Adrenal gland (tissue), 12 donors: ENCODE measurements around the gene WDFY4. TPM values are rescaled to one million over a fixed set of nuclear protein-coding genes. Genes with fewer than 3 reads are reported as not detected.

ENCODE experiments used
- DNase-seq, 7 donors: peaks; one replicate each; pipeline ENCODE4 v3.0.0-alpha.2; 2019 to 2020
- H3K27ac ChIP-seq, 5 donors: fragments of 200-600 bp; sonication (generic) in 4 of 5; 1 replicate in 3 of 5; 2 replicates in 2 of 5; pipeline versions ENCODE4 v1.5.1 to v1.8.0; 2016 to 2020; ENCODE audit warnings: mild to moderate bottlenecking in 1 of 5
- H3K27me3 ChIP-seq: fragments of 200-600 bp; 2 replicates; pipeline ENCODE4 v1.8.0; 2021
- H3K36me3 ChIP-seq, 2 donors: fragments of 200-600 bp; replicated peaks in 1 of 2; 1 replicate in 1 of 2; 2 replicates in 1 of 2; pipeline versions ENCODE4 v1.5.1 to v1.8.0; 2018 to 2022
- H3K4me1 ChIP-seq, 2 donors: fragments of 200-600 bp; replicated peaks in 1 of 2; 1 replicate in 1 of 2; 2 replicates in 1 of 2; pipeline versions ENCODE4 v1.5.1 to v1.8.0; 2018 to 2021
- H3K4me3 ChIP-seq, 4 donors: fragments of 200-600 bp; sonication (generic) in 3 of 4; one replicate each; pipeline ENCODE4 v1.5.1; 2016 to 2018
- H3K9me3 ChIP-seq, 3 donors: fragments of 200-600 bp; sonication (generic) in 1 of 3; replicated peaks in 1 of 3; 1 replicate in 2 of 3; 2 replicates in 1 of 3; pipeline versions ENCODE4 v1.5.1 to v1.8.0; 2016 to 2021
- POLR2A ChIP-seq, 2 donors: fragments of 450-650 bp; IDR thresholded peaks; one replicate each; pipeline ENCODE4 v1.6.1; 2017; ENCODE audit warnings: antibody characterized with exemption in 2 of 2, mild to moderate bottlenecking in 2 of 2, moderate library complexity in 1 of 2
- WGBS, 4 donors: extraction: QIAGEN DNeasy Blood & Tissue Kit in 2 of 4; methylation state at CpG; one replicate each; pipeline versions ENCODE4 v1.1.5 to v1.1.7; 2013 to 2017; 5-methylcytosine and 5-hydroxymethylcytosine counted together
- intact Hi-C, 2 donors: fragments of 100-400 bp; cut with DNase I; formaldehyde crosslinking; loops; one replicate each; pipeline versions ENCODE4 v1.14.1 to v1.15.0; 2022 to 2023
- polyA plus RNA-seq, 3 donors: library from polyadenylated mRNA; stranded (reverse); fragments of 200-250 nt in 2 of 3; fragments of 350-450 nt in 1 of 3; fragmentation: Illumina TruSeq in 1 of 3; extraction: RNeasy Lipid Tissue Mini Kit (QIAGEN cat#74804) in 1 of 3; gene quantifications; one replicate each; pipeline ENCODE4 v1.2.3, GENCODE V29; 2013 to 2014
- total RNA-seq, 9 donors: library from RNA; depleted of rRNA in 4 of 9; stranded (reverse); fragments of >200 nt in 4 of 9; fragments of 120-200 nt in 1 of 9; fragmentation: NEBNext Ultra II Directional in 1 of 9; extraction: Animal tissue kit (Norgen Biotek cat#: 25700) in 1 of 9; gene quantifications; one replicate each; pipeline versions ENCODE4 v1.1.0 to v1.2.4, GENCODE V29; 2013 to 2023
- TF ChIP-seq, protein P1 (sequence below), 6 experiments: fragments of 450-650 bp in 4 of 6; fragments of 200-600 bp in 2 of 6; sonication (generic) in 1 of 6; IDR thresholded peaks; 1 replicate in 5 of 6; 2 replicates in 1 of 6; pipeline versions ENCODE4 v1.5.1 to v1.8.0; 2016 to 2021; ENCODE audit warnings: antibody characterized with exemption in 6 of 6, mild to moderate bottlenecking in 2 of 6, moderate library complexity in 1 of 6
- donor health status: healthy with polysubstance abuse.
- donor health status: Bipolar disorder and iron deficiency.
- donor health status: DM: yes; HTN: yes; CAD: no.
- donor health status: DM: no; HTN: no; CAD: no.
- donor health status: DM: no; HTN: no; CAD: no.
- donor health status: DM: yes; HTN: yes; CAD: no.

WDFY4 gene
- total and polyA plus RNA-seq, 12 donors: 0.61 to 9.9 (median 5.7) TPM

DNA sequence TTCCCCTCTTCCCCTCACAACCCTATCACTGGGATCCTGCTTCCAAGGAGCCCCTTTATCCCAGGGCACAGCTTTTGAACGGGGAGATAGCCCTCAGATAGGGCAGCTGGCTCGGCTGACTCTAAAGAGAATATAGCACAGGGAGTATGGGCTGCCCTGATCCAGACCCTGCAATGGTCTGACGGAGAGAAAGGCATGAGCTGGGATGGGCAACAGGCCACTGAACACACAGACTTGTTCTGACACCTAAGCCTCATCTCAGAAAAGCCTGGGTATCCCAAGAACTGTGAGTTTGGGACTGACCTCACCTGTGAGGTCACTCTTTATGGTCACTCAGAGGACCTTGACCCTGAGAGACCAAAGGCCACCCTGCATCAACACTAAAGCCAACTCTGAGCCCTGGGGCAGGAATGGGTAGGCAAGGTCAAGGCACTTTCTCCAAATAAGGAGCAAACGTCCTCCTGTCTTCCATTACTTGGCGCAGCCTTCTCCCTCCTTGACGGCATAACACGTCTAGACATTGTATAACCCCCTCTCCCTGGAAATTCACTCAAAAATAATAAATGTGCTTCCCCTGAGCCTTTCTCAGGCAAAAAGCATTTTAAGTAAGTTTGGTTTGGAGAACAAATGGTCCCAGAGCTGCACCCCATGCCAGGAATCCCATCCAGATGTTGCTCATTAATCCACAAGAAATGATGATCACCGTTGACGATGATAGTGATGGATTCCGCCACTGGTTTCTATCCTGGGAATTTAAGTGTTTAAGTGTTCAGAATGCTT is 263.2 kb downstream of the WDFY4 start:
- H3K9me3 ChIP-seq: no peaks in the 10 kb centered on the region
- TF ChIP-seq POLR2A (IDR thresholded peaks at IDR 0.05): no peak
- TF ChIP-seq, protein P1, sequence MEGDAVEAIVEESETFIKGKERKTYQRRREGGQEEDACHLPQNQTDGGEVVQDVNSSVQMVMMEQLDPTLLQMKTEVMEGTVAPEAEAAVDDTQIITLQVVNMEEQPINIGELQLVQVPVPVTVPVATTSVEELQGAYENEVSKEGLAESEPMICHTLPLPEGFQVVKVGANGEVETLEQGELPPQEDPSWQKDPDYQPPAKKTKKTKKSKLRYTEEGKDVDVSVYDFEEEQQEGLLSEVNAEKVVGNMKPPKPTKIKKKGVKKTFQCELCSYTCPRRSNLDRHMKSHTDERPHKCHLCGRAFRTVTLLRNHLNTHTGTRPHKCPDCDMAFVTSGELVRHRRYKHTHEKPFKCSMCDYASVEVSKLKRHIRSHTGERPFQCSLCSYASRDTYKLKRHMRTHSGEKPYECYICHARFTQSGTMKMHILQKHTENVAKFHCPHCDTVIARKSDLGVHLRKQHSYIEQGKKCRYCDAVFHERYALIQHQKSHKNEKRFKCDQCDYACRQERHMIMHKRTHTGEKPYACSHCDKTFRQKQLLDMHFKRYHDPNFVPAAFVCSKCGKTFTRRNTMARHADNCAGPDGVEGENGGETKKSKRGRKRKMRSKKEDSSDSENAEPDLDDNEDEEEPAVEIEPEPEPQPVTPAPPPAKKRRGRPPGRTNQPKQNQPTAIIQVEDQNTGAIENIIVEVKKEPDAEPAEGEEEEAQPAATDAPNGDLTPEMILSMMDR (IDR thresholded peaks at IDR 0.05): no peak
- H3K27me3 ChIP-seq: no peaks in the 10 kb centered on the region
- no peaks in the 10 kb centered on the region for H3K4me1 ChIP-seq
- intact Hi-C loops: no loop called here
- 70 to 71% (median 71%) methylated on average over 10 of the region's 10 CpGs for WGBS, 4 donors
- H3K4me3 ChIP-seq: no peak overlapping the region
- DNase-seq: no peak
- no peaks in the 10 kb centered on the region for H3K36me3 ChIP-seq
- H3K27ac ChIP-seq: no peak overlapping the region

DNA sequence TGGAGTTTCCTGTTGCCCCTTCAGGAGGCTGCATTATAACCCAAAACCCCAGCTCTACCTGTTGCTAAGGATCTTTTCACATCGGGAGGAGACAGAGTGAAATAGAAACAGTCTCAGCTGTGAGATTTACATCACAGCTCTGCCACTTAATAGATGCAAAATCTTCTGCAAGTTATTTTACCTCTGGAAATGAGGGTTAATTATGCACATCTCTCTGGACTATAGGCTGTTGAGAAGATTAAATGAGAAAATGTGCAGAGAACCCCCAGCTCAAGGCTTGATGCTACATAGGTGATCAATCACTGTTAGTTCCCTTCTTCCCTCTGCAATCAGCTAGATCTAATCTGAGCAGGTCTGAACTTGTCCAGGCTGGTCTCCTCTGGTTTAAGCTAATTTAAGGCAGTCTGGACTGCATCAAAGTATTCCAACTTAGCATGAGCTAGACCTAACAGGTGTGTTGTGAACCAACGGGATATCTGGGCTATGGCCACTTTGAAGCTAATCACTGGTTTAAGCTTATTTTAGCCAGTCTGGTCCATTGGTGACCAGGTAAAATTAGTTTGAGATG is 263.9 kb downstream of the WDFY4 start:
- Histone ChIP-seq H3K9me3 (no peaks in the 10 kb centered on the region), H3K27me3 (no peaks in the 10 kb centered on the region), H3K4me3 (no peak overlapping the region), H3K36me3 (no peaks in the 10 kb centered on the region), H3K27ac (no peak overlapping the region), H3K4me1 (no peaks in the 10 kb centered on the region)
- DNase-seq: no peak
- 64 to 84% (median 77%) methylated on average over 1 to 2 of the region's 2 CpGs for WGBS, 4 donors
- TF ChIP-seq POLR2A (IDR thresholded peaks at IDR 0.05): no peak
- TF ChIP-seq, protein P1 (IDR thresholded peaks at IDR 0.05): no peak
- intact Hi-C loops: no loop called here

DNA sequence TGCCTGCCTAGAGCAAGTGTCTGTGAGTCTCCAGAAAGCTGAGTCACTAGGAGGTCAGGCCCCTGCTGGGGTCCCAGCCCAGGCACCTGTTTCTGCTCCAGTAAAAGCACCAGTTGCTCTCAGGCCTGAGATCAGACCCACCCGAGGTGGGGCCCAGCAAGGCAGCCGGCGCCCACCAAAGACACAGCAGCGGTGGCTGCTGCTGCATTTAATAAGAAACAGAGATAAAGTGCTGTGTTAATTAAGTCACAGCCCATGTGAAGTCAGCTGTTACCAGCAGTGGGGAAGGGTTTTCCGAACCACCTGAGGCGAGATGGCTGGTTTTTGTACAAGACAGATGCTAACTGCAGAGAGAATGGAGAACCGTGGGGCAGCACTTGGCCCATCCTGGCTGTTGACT is 267.0 kb downstream of the WDFY4 start:
- intact Hi-C loops: no loop called here
- 78 to 93% (median 87%) methylated on average over 7 of the region's 7 CpGs for WGBS, 4 donors
- no peak for DNase-seq

DNA sequence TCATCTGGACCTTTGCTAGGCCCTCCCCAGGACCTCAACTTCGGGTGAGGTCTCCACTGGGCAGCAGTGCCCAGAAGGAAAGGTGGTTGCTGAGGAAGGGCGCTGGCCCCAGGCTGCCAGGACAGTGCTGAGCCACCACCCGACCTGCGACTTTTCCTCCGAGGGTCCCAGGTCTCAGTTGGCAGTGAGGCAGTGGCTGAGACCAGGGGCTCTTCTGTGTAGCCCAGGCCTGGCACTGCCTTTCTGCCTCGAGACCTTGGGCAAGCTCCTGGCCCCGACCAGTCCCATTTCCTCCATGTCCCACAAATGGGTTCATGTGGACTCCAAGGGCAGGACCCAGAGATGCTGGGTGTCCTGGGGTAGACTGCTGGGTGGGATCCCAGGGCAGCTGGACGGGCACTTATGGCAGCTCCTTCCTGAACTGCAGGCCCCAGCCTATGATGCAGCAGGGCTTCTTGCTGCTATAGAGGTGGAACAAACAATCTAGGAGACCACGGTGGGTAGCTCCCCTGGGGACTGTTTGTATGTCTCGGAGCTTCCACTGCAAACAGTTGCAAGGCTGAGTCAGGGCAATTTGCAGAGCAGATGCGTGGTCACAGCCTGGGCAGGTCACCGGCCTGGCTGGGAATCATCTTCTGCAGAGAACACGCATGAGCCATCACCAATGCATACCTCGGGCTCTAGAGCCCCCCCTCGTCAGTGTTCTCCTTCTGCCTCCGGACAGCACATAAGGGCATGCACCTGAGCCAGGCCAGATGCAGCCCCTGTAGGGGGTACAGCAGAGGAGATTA is 272.9 kb downstream of the WDFY4 start:
- H3K4me1 ChIP-seq: no peaks in the 10 kb centered on the region
- H3K4me3 ChIP-seq: no peak overlapping the region
- H3K9me3 ChIP-seq: no peaks in the 10 kb centered on the region
- DNase-seq: no peak
- 89 to 94% (median 93%) methylated on average over 8 to 16 of the region's 16 CpGs for WGBS, 4 donors
- no peak overlapping the region for H3K27ac ChIP-seq
- intact Hi-C loops: no loop called here
- no peak for TF ChIP-seq POLR2A (IDR thresholded peaks at IDR 0.05)
- TF ChIP-seq, protein P1 (IDR thresholded peaks at IDR 0.05): no peak
- H3K36me3 ChIP-seq: no peaks in the 10 kb centered on the region
- no peaks in the 10 kb centered on the region for H3K27me3 ChIP-seq

More for the DNA sequence above, 267.0 kb downstream of the WDFY4 start:
- no peak overlapping the region for H3K27ac ChIP-seq
- no peaks in the 10 kb centered on the region for H3K9me3 ChIP-seq
- TF ChIP-seq, protein P1 (IDR thresholded peaks at IDR 0.05): no peak
- TF ChIP-seq POLR2A (IDR thresholded peaks at IDR 0.05): no peak
- H3K36me3 ChIP-seq: no peaks in the 10 kb centered on the region
- no peaks in the 10 kb centered on the region for H3K4me1 ChIP-seq
- H3K4me3 ChIP-seq: no peak overlapping the region
- no peaks in the 10 kb centered on the region for H3K27me3 ChIP-seq
